GM23338 (cell line): ENCODE measurements around the gene CDC14A.

ENCODE experiments used
- CREB1 ChIP-seq: fragments of 250-450 bp; sonication (Bioruptor Pico); IDR thresholded peaks from 2 replicates; pipeline ENCODE4 v1.5.0; 2020; ENCODE audit warnings: low read depth, mild to moderate bottlenecking, moderate library complexity
- CTCF ChIP-seq, 2 experiments: fragments of 200-600 bp in 1 of 2; sonication (generic) in 1 of 2; conservative IDR thresholded peaks; 2 replicates each; pipeline versions ENCODE4 v1.5.1 to v1.6.1; 2016 to 2017; ENCODE audit warnings: antibody characterized with exemption in 2 of 2, low read depth in 2 of 2, mild to moderate bottlenecking in 2 of 2, moderate library complexity in 1 of 2
- EZH2 ChIP-seq: fragments of 200-600 bp; sonication (generic); IDR thresholded peaks from one replicate; pipeline ENCODE4 v1.8.0; 2017; ENCODE audit warnings: antibody characterized with exemption, mild to moderate bottlenecking, low read depth; ENCODE audit not compliant: unreplicated experiment
- EZH2phosphoT487 ChIP-seq: fragments of 200-600 bp; sonication (generic); IDR thresholded peaks from one replicate; pipeline ENCODE4 v1.8.1; 2018; ENCODE audit warnings: antibody characterized with exemption; ENCODE audit not compliant: unreplicated experiment
- JUNB ChIP-seq: IDR thresholded peaks from one replicate; pipeline ENCODE4 v1.6.1; 2016; ENCODE audit warnings: antibody characterized with exemption; ENCODE audit not compliant: unreplicated experiment
- POLR2AphosphoS5 ChIP-seq: IDR thresholded peaks from 2 replicates; pipeline ENCODE4 v1.6.1; 2016; ENCODE audit warnings: antibody characterized with exemption, low read depth
- STAT1 ChIP-seq: IDR thresholded peaks from one replicate; pipeline ENCODE4 v1.6.1; 2016; ENCODE audit warnings: antibody characterized with exemption; ENCODE audit not compliant: unreplicated experiment
- ZNF114 ChIP-seq: fragments of 250-450 bp; sonication (Bioruptor Pico); IDR thresholded peaks from 2 replicates; pipeline ENCODE4 v1.5.0; 2020; ENCODE audit warnings: mild to moderate bottlenecking, moderate library complexity
- TF ChIP-seq, protein P1 (sequence below): IDR thresholded peaks from one replicate; pipeline ENCODE4 v1.6.1; 2018; ENCODE audit warnings: antibody characterized with exemption; ENCODE audit not compliant: unreplicated experiment

DNA sequence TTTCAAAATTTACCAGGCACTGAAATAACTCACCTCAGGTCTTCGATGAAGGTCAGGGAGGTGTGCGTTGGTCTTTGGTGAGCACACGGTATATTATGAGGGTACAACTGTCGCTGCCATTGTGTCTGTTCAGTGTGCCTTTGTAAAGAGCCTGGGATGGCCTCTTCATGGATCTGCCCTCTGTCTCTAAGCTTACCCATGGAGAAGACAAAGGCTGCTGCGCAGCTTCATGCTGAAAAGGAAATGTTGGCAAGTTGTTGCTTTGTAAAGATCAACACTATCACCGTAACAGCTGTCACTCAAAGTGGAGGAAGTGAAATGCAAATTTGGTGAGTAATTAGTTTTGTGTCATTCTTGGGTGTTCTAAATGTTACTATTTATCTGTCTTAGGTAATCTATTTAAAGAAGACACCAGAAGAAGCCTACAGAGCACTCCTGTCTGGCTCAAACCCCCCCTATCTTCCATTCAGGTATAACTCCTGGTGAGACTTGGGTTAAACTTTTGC lies 71.6 kb downstream of the CDC14A start:
- TF ChIP-seq CTCF (conservative IDR thresholded peaks at IDR 0.05; ENCODE audit: low read depth in 2 of 2) (peak in 1 of 2 experiments; percentile 41; a peak in 2 of 4 replicates), POLR2AphosphoS5 (no peak), EZH2 (no peak), STAT1 (no peak), ZNF114 (CRISPR knock-in tag) (no peak), CREB1 (CRISPR knock-in tag) (no peak), EZH2phosphoT487 (no peak), JUNB (no peak)
- TF ChIP-seq, protein P1, sequence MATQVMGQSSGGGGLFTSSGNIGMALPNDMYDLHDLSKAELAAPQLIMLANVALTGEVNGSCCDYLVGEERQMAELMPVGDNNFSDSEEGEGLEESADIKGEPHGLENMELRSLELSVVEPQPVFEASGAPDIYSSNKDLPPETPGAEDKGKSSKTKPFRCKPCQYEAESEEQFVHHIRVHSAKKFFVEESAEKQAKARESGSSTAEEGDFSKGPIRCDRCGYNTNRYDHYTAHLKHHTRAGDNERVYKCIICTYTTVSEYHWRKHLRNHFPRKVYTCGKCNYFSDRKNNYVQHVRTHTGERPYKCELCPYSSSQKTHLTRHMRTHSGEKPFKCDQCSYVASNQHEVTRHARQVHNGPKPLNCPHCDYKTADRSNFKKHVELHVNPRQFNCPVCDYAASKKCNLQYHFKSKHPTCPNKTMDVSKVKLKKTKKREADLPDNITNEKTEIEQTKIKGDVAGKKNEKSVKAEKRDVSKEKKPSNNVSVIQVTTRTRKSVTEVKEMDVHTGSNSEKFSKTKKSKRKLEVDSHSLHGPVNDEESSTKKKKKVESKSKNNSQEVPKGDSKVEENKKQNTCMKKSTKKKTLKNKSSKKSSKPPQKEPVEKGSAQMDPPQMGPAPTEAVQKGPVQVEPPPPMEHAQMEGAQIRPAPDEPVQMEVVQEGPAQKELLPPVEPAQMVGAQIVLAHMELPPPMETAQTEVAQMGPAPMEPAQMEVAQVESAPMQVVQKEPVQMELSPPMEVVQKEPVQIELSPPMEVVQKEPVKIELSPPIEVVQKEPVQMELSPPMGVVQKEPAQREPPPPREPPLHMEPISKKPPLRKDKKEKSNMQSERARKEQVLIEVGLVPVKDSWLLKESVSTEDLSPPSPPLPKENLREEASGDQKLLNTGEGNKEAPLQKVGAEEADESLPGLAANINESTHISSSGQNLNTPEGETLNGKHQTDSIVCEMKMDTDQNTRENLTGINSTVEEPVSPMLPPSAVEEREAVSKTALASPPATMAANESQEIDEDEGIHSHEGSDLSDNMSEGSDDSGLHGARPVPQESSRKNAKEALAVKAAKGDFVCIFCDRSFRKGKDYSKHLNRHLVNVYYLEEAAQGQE = no peak
